GM12874 (cell line): ENCODE measurements around the gene NEDD4L.

Source experiments
- TF ChIP-seq, protein P1 (sequence below): IDR thresholded peaks from 2 replicates; pipeline ENCODE4 v1.5.1; 2011; ENCODE audit warnings: low read depth, mild to moderate bottlenecking, control low read depth, low read length, moderate library complexity; ENCODE audit not compliant: insufficient read depth

The NEDD4L gene

DNA sequence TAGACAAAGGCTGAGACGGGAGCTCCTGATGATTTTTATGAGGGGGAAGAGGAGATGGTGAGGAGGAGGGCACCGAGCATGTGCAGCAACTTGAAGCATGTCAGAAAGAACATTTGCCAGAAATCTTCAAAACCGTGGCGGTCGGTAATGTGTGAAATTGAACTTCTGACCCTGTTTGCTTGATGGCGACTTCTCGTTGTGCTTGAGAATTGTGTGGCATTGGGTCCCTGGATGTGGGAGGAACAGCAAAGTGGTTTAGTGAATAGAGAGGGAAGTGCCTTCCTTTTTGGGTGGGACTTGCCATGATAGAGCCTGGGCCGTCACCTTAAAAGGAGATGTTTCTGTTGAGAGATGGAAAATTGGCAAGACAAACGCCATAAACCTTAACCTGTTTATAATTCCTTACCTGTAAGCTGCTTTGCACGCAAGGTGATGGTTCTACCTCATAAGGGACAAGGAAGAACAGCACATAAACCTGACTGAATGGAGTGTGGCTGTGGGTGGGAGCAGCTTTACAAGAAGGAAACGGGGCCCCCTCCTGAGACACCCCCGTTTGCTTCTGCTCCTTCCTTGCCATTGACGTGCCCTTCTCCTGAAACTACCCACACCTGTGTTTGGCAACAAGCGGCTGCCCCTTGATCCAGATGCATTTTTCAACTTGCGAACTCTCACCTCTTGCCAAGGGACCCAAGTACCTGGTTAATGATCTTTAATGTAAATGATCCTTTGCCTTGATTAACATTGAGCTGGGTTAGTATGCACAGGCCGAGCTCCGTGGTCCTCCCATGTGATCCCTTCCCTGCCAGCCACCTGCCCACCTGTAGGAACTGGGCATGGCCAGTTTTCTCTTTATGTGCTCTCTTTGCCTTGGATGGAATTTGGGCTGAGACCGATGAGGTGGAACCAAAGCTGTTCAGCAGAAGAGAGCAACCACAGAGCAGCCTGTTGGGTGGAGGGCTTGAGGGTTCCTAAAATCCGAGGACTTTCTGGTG lies 153.2 kb downstream of the NEDD4L start:
- TF ChIP-seq, protein P1, sequence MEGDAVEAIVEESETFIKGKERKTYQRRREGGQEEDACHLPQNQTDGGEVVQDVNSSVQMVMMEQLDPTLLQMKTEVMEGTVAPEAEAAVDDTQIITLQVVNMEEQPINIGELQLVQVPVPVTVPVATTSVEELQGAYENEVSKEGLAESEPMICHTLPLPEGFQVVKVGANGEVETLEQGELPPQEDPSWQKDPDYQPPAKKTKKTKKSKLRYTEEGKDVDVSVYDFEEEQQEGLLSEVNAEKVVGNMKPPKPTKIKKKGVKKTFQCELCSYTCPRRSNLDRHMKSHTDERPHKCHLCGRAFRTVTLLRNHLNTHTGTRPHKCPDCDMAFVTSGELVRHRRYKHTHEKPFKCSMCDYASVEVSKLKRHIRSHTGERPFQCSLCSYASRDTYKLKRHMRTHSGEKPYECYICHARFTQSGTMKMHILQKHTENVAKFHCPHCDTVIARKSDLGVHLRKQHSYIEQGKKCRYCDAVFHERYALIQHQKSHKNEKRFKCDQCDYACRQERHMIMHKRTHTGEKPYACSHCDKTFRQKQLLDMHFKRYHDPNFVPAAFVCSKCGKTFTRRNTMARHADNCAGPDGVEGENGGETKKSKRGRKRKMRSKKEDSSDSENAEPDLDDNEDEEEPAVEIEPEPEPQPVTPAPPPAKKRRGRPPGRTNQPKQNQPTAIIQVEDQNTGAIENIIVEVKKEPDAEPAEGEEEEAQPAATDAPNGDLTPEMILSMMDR = no peak

DNA sequence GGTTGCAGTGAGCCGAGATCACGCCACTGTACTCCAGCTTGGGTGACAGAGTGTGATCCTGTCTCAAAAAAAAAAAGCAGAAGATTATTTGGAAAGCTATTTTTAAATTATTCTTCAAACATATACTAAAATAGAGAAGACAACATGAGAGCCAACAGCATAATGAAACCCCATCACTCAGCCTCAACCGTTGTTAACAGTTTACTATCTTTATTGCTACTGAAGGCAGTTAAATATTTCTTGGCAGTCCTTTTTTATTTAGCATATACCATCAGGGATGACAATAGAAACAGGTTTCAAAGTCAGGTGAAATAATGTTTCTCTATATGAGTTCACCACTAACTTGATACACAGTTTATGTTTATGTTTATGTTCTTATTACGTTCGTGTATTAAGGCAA lies 157.2 kb downstream of the NEDD4L start:
- TF ChIP-seq, protein P1 = no peak

DNA sequence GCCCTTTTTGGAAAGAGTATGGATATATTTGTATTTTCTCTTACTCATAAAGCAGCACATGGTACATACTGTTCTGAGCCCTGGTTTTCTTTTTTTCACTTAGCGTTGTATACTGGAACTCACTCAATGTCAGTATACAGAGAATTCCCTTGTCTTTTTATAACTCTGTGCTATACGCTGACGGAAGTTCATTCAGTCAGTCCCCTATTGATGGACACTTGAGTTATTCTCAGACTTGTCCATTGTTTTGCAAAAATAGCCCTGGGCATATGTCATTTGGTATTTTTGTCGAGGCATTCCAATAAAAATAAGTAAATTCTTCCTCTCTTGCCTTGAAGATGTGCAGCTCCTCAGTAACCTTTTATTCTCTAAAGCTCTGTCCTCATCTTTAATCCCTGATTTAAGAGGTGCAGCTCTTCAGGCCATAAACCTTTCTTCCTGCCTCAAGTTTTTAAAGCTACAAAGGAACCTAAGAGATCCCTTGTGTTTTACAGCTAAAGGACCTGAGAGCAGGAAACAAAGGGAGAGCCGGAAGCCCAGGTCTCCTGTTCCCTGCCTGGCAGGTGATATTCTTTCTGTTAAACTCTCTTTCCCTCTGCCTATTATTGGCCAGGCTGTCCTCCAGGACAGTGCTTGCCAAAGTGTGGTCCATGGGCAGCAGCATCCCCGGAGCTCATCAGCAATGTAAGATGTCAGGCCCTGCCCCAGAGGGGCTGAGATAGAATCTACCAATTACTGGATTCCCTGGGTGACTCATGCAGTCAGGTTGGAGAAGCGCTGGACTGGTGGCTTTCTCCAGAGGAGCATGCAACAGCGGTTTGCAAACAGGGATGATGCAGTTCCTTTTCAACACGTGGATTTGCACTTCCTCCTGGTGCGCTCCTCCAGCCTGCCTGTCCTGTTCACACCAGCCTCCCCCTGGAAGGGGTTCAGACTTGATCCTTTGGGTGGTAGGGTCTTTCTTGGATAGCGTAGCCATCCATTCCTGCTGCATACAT lies 158.0 kb downstream of the NEDD4L start:
- TF ChIP-seq, protein P1 = no peak

DNA sequence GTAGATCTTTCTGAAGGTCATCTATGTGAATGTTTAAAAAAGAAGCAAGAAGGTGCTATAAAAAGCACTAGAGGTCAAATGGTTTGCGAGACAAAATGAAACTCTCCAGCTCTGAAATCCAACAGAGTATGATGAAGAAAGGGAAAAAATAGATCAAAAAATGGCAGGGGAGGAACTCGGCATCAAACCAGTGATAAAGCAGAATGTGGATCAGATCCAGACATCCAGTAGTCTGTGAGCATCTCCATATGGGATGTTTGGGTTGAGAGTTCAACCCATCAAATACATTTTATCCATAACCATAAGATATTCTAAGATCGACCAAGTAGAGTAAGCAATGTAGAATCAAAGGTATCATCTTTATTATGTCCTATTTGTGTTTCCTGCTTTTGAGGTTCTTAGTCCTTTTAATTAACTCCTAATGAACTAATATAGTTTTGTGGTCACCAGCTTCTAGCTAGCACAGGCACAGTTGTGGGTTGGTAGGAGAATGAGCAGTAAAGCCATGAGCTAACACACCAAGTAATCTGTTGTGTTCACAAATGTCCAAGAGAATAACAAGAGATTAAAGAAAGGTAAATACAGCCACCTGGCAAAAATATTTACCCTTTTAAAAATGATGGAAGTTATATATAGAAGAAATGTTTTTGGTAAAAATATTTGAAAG lies 160.9 kb downstream of the NEDD4L start:
- TF ChIP-seq, protein P1 = no peak

DNA sequence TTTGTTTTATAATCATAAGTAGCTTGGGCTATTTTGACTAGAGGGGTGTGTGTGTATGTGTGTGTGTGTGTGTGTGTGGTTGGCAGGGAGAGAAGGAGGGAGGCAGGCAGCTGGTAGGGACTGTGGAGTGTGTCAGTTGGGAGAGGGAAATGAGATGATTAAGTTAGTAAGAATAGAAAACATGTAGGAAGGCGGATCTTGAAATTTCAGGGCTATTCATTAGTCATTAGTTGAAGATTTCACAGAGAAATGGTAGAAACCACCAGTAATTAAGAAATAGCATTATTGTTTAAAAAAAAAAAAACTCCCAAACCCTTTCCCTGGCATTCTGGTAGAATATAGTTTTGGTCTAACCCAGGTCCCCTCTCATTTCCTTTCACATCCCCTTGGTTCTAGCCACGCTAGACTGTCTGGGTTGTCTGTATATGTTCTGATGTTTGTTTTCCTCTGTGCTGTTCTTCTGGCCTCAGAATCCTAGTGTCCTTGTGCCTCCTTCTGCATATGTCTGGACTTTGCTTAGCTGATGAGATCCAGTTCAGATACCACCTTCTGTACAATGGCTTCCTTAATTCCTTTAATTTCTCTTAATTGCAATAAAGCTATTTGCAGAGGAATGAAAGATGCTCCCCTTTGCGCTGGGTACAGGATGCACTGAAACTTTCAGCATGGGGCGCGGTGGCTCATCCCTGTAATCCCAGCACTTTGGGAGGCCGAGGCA lies 161.6 kb downstream of the NEDD4L start:
- TF ChIP-seq, protein P1 = no peak

DNA sequence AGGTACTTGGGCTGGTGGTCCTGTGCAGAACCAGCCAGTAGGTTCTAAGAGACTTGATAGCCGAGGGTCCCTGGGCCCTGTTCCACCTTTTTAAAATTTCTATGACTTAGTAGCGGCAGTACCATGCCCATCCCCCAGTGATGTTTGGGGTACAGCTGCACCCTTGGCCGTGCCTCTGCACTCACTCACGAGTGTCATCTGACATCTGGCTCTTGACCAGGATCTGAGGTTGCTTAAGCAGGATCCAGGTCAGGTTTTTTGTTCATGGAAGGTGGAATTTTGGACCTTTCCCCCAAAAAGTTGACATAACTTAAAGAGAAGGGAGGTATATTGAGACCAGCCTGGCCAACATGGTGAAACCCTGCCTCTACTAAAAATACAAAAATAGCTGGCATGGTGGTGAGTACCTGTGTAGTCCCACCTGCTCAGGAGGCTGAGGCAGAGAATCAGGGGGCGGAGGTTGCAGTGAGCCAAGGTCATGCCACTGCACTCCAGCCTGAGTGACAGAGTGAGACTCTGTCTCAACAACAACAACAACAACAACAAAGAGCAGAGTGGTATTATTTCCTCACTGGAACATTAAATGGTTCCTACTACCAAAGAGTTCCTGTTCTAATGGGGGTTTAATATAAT lies 163.6 kb downstream of the NEDD4L start:
- TF ChIP-seq, protein P1 = no peak
